Thyroid gland (tissue), 4 donors: ENCODE measurements around the gene EFNA5. TPM values are rescaled to one million over a fixed set of nuclear protein-coding genes. Genes with fewer than 3 reads are reported as not detected.

Experiments
- DNase-seq, 2 donors: peaks; one replicate each; pipeline ENCODE4 v3.0.0-alpha.2; 2019
- H3K27ac ChIP-seq, 3 donors: fragments of 200-600 bp; sonication (generic); 1 replicate in 2 of 3; 2 replicates in 1 of 3; pipeline ENCODE4 v1.5.1; 2016 to 2019; ENCODE audit warnings: mild to moderate bottlenecking in 1 of 3, moderate library complexity in 1 of 3
- H3K27me3 ChIP-seq: fragments of 200-600 bp; sonication (generic); one replicate; pipeline ENCODE4 v1.5.1; 2019
- H3K36me3 ChIP-seq, 2 donors: fragments of 200-600 bp; sonication (generic); one replicate each; pipeline ENCODE4 v1.5.1; 2016 to 2019
- H3K4me1 ChIP-seq, 2 donors: fragments of 200-600 bp; sonication (generic); one replicate each; pipeline ENCODE4 v1.5.1; 2017 to 2019
- H3K4me3 ChIP-seq, 3 donors: fragments of 200-600 bp; sonication (generic); replicated peaks in 1 of 3; 1 replicate in 2 of 3; 2 replicates in 1 of 3; pipeline ENCODE4 v1.5.1; 2016; ENCODE audit warnings: mild to moderate bottlenecking in 1 of 3
- H3K9me3 ChIP-seq: fragments of 200-600 bp; sonication (generic); one replicate; pipeline ENCODE4 v1.5.1; 2017
- POLR2A ChIP-seq, 2 donors: fragments of 450-650 bp; IDR thresholded peaks; one replicate each; pipeline ENCODE4 v1.6.1; 2017; ENCODE audit warnings: antibody characterized with exemption in 2 of 2, mild to moderate bottlenecking in 2 of 2, moderate library complexity in 1 of 2
- WGBS, 2 donors: methylation state at CpG; one replicate each; pipeline ENCODE4 v1.1.5; 2017; 5-methylcytosine and 5-hydroxymethylcytosine counted together
- intact Hi-C: fragments of 100-400 bp; cut with DNase I; formaldehyde crosslinking; loops from one replicate; pipeline ENCODE4 v1.15.1; 2023
- total RNA-seq, 4 donors: library from RNA; depleted of rRNA; stranded (reverse); fragments of >200 nt; gene quantifications; one replicate each; pipeline ENCODE4 v1.2.3, GENCODE V29; 2016
- TF ChIP-seq, protein P1 (sequence below), 6 experiments: fragments of 200-600 bp in 3 of 6; fragments of 450-650 bp in 3 of 6; sonication (generic) in 3 of 6; IDR thresholded peaks; one replicate each; pipeline ENCODE4 v1.5.1; 2016 to 2019; ENCODE audit warnings: antibody characterized with exemption in 6 of 6, mild to moderate bottlenecking in 2 of 6, inconsistent platforms in 1 of 6, moderate library complexity in 1 of 6

EFNA5 gene
- total RNA-seq, 4 donors from 2014 or later: 5.7 to 17.2 (median 6.4) TPM

DNA sequence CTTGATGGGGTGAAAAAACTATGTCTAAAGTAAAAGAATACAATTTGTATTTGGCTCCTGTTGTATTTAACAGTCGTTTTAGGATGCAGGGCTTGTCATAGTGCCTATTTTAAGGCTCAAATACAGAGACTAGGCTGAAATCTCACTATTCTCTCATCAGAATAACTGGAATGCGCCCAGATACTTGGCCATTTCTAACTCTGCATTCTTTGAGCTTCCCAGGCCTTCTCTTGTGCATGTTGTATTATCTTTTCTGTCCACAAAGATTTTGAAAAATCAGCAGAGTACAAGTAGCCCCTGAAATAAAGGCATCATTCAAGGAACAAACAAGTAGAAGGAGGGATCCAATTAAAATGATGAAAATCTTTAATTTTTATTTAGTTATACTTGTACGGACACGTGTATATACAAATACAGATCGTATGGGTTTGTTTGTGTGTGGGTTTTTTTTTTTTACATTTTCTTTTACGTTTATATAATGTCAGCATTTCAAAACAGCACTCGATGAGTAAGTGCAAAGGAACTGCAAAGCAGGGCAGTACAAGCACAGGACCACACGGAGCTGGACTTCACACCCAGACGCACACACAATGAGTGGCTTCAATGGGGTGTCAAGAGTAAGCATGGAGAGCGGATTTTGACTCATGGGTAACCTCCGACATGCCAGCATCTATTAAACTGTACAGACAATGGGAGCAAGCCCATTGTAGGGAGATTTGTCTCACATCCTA is 294.0 kb downstream of the EFNA5 start:
- H3K36me3 ChIP-seq: no peaks in the 10 kb centered on the region
- WGBS, 2 donors: 58 to 68% methylated on average over 11 of the region's 11 CpGs
- no peaks in the 10 kb centered on the region for H3K4me1 ChIP-seq
- no peak for TF ChIP-seq POLR2A (IDR thresholded peaks at IDR 0.05)
- TF ChIP-seq, protein P1, sequence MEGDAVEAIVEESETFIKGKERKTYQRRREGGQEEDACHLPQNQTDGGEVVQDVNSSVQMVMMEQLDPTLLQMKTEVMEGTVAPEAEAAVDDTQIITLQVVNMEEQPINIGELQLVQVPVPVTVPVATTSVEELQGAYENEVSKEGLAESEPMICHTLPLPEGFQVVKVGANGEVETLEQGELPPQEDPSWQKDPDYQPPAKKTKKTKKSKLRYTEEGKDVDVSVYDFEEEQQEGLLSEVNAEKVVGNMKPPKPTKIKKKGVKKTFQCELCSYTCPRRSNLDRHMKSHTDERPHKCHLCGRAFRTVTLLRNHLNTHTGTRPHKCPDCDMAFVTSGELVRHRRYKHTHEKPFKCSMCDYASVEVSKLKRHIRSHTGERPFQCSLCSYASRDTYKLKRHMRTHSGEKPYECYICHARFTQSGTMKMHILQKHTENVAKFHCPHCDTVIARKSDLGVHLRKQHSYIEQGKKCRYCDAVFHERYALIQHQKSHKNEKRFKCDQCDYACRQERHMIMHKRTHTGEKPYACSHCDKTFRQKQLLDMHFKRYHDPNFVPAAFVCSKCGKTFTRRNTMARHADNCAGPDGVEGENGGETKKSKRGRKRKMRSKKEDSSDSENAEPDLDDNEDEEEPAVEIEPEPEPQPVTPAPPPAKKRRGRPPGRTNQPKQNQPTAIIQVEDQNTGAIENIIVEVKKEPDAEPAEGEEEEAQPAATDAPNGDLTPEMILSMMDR (IDR thresholded peaks at IDR 0.05): no peak
- DNase-seq: no peak
- H3K9me3 ChIP-seq: no peaks in the 10 kb centered on the region
- intact Hi-C loops: no loop called here
- no peaks in the 10 kb centered on the region for H3K27me3 ChIP-seq
- no peak overlapping the region for H3K27ac ChIP-seq
- no peak overlapping the region for H3K4me3 ChIP-seq

DNA sequence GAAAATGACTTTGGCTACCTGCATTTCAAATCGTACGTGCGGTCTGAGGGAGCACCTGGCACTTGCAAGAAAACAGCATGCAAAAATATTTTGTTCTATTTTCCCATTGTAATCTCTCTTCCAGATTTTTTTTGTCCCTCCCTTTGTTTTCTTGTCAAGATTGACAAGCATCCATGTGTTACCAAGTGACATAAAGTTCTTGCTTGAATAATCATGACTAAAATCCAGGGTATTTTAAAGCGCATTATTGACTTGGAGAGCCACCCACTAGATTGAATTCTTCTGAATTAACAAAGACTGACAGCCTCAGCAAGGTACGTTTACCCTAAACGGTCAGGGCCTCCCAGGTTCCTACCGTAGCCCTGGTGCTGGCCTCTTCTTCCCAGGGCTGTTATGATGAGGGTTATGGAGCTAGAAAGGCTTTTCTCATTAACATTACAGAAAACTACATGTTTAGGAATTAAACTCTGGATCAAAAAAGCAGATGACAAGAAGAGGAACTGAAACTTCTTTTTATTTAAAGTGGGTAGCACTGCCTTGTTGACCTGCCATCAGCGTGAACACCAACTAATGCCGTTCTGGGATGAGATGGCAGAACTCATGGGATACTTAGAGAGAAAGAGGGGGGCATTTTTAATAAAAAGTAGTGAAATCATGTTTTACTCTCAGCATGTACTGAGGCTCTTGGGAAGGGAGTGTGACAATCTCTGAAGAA is 297.0 kb downstream of the EFNA5 start:
- Histone ChIP-seq H3K27ac (no peak overlapping the region), H3K27me3 (no peaks in the 10 kb centered on the region), H3K4me1 (no peaks in the 10 kb centered on the region), H3K9me3 (no peaks in the 10 kb centered on the region), H3K4me3 (no peak overlapping the region), H3K36me3 (no peaks in the 10 kb centered on the region)
- 68 to 78% methylated on average over 9 of the region's 9 CpGs for WGBS, 2 donors
- intact Hi-C loops: no loop called here
- no peak for DNase-seq
- TF ChIP-seq, protein P1 (IDR thresholded peaks at IDR 0.05): no peak
- no peak for TF ChIP-seq POLR2A (IDR thresholded peaks at IDR 0.05)

DNA sequence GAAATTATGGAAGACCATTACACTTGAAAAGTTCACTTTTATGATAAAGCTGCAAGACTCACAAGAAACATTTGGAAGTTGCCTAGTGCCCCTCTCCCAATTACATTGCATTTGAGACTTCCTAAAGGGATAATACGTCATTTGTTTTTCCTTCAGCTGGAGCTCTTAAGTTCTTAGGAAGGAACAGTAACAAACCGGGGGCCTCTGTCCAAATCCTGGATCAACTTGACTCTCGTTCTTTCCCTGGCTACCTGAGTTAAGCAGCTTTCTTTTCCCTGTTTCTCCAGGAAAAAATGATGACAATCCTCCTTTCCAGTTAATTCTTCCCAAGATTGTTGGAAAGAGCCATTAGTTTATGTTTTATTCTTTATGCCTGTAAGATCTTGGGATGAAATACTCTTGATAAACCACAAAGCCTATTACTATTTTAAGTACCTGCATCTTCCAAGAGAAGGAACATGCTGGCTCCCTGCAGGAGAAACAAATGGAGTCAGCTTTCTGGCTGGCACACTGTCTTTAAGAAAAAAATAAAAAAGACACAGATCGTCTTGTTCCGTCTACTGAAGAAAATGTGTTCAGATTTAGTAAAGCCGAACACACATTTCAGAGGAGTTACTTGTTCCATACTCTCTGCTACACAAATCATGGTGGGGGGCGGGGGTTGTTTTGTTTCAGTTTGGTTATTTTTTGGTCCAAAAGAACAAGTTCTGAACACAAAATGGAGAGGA is 297.9 kb downstream of the EFNA5 start:
- Histone ChIP-seq H3K27me3 (no peaks in the 10 kb centered on the region), H3K4me3 (no peak overlapping the region), H3K27ac (no peak overlapping the region), H3K4me1 (no peaks in the 10 kb centered on the region), H3K9me3 (no peaks in the 10 kb centered on the region), H3K36me3 (no peaks in the 10 kb centered on the region)
- no peak for TF ChIP-seq POLR2A (IDR thresholded peaks at IDR 0.05)
- TF ChIP-seq, protein P1 (IDR thresholded peaks at IDR 0.05): no peak
- 49 to 51% methylated on average over 7 of the region's 7 CpGs for WGBS, 2 donors
- intact Hi-C loops: no loop called here
- no peak for DNase-seq

DNA sequence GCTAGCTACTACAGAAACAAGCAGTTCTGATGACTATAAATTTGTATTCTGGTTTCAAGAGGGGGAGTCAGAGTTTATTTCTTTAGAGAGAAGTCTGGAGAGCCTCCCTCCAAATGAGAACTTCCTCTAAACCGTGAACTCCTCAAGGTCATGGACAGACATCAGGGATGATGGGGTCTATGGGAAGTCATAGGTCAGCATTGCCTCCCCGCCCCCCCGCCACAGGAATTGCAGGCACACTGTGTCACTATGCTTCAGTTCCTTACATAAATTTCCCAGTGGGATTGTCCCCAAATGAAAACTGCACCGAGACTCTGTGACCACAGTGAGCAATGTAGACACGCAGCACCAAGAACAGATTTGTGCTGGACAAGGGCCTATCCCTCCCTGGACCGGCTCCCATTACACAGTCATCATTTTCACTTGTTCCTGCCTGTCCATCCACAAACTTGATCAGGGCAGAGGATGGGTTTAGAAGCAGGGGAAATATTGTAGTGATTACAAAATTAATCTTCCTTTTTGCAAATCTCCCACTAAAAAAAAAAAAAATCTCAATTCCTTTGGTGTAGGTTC is 300.3 kb downstream of the EFNA5 start:
- Histone ChIP-seq H3K36me3 (no peaks in the 10 kb centered on the region), H3K9me3 (no peaks in the 10 kb centered on the region), H3K4me1 (no peaks in the 10 kb centered on the region), H3K4me3 (no peak overlapping the region), H3K27ac (no peak overlapping the region), H3K27me3 (no peaks in the 10 kb centered on the region)
- TF ChIP-seq, protein P1 (IDR thresholded peaks at IDR 0.05): no peak
- no peak for TF ChIP-seq POLR2A (IDR thresholded peaks at IDR 0.05)
- WGBS, 2 donors: 78 to 87% methylated on average over 6 of the region's 6 CpGs
- intact Hi-C loops: no loop called here
- no peak for DNase-seq
